AG04450 (cell line): Measurements from ENCODE around the gene CIRBP. TPM values are rescaled to one million over a fixed set of nuclear protein-coding genes. Genes with fewer than 3 reads are reported as not detected.

ENCODE experiments used
- CTCF ChIA-PET: fragments of 300-600, 350-600 bp; formaldehyde crosslinking; extraction: SDS; loops from one replicate; lab custom pipeline; 2022; ENCODE audit warnings: antibody characterized with exemption, inconsistent platforms; lab: Charles Lee
- POLR2A ChIA-PET: fragments of 350-600 bp; formaldehyde crosslinking; extraction: SDS; loops from one replicate; lab custom pipeline; 2021; ENCODE audit warnings: antibody characterized with exemption, inconsistent platforms; lab: Yijun Ruan, JAX
- DNase-seq: peaks from one replicate; pipeline ENCODE4 v3.0.0-alpha.2; 2011; ENCODE audit warnings: low read depth, low spot score
- H3K27ac ChIP-seq: one replicate; pipeline ENCODE4 v1.5.1; 2012; ENCODE audit warnings: low read depth, low read length, control low read depth
- H3K27me3 ChIP-seq: one replicate; pipeline ENCODE4 v1.6.0; 2012; ENCODE audit warnings: low read length; ENCODE audit not compliant: control insufficient read depth, insufficient read depth
- H3K4me3 ChIP-seq: 2 replicates; pipeline ENCODE4 v1.5.1; 2011; ENCODE audit warnings: mild to moderate bottlenecking, low read depth, low read length, control low read depth
- H3K9me3 ChIP-seq: 2 replicates; pipeline ENCODE4 v1.5.1; 2012; ENCODE audit warnings: low read length; ENCODE audit not compliant: control insufficient read depth, insufficient read depth
- CTCF ChIP-seq: IDR thresholded peaks from 2 replicates; pipeline ENCODE4 v1.5.1; 2011; ENCODE audit warnings: low read depth, low read length, control low read depth, inconsistent platforms
- polyA plus RNA-seq: library from polyadenylated mRNA; depleted of rRNA; stranded (reverse); fragments of >200 nt; gene quantifications from 2 replicates; pipeline ENCODE4 v1.2.3, GENCODE V29; 2011

CIRBP gene
- polyA plus RNA-seq, 1 experiment = 269 TPM

GRCh38 chr19:1261538-1261797 is 7.7 kb upstream of the CIRBP start:
- H3K27ac ChIP-seq = peak overlapping the region; percentile 70
- no peaks in the 10 kb centered on the region; the same call in 1 of the 2 replicates for H3K9me3 ChIP-seq
- CTCF ChIA-PET = no interaction called here
- peak; percentile 18; the same call in 1 of the 2 replicates for TF ChIP-seq CTCF
- H3K27me3 ChIP-seq = no peaks in the 10 kb centered on the region
- peak overlapping the region; percentile 66 for H3K4me3 ChIP-seq
- POLR2A ChIA-PET = interaction anchor here (0.6 to 2.9 kb wide), 5 partner anchors 8 to 20 kb away, joined by 3 to 34 read pairs (median 5); partner anchors contain the start of genes ATP5F1D, CIRBP and FAM174C
- DNase-seq = no peak

GRCh38 chr19:1261798-1262622 is 7.1 kb upstream of the CIRBP start:
- no peak for DNase-seq
- CTCF ChIA-PET = interaction anchor here (1.5 kb wide), 1 partner anchor 18 kb away, joined by 6 read pairs; no protein-coding TSS in a partner anchor
- Histone ChIP-seq H3K4me3 (peak overlapping the region; percentile 66), H3K9me3 (no peaks in the 10 kb centered on the region; the same call in 1 of the 2 replicates), H3K27ac (peak overlapping the region; percentile 70), H3K27me3 (no peaks in the 10 kb centered on the region)
- no peak for TF ChIP-seq CTCF
- POLR2A ChIA-PET = interaction anchor here (0.6 to 2.9 kb wide), 5 partner anchors 7 to 21 kb away, joined by 3 to 34 read pairs (median 5); partner anchors contain the start of genes ATP5F1D, CIRBP and FAM174C

DNA sequence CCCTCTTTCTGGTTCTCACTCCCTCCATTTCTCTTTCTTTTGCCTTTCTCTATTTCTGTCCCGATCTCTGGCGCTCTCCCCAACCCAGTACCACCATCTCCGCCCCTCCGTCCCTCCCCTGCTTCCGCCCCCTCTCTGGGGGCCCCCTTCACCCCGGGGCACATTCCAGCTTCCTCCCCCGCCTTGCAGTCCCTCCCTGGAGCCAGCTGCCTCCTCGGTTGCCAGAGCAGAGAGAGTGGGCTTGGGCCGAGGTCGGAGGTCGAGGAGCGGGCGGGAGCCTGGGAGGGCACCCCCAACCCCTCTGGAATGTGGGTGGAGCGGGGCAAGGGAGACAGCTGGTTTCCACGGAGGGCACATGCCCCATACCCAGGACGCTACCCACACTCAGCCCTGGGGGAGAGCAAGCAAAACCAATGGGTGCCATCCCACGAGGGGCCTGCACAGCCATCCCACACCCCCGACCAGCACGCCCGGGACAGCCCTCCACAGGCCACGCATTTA is 6.5 kb upstream of the CIRBP start:
- POLR2A ChIA-PET = interaction anchor here (1.3 to 1.9 kb wide), 2 partner anchors 10 to 21 kb away, joined by 3 to 8 read pairs; partner anchors contain the start of gene ATP5F1D
- Histone ChIP-seq H3K27me3 (no peaks in the 10 kb centered on the region), H3K9me3 (no peaks in the 10 kb centered on the region; the same call in 1 of the 2 replicates), H3K4me3 (no peak overlapping the region), H3K27ac (no peak overlapping the region)
- CTCF ChIA-PET = interaction anchor here (1.5 kb wide), 1 partner anchor 18 kb away, joined by 6 read pairs; no protein-coding TSS in a partner anchor
- no peak for TF ChIP-seq CTCF
- DNase-seq = no peak

DNA sequence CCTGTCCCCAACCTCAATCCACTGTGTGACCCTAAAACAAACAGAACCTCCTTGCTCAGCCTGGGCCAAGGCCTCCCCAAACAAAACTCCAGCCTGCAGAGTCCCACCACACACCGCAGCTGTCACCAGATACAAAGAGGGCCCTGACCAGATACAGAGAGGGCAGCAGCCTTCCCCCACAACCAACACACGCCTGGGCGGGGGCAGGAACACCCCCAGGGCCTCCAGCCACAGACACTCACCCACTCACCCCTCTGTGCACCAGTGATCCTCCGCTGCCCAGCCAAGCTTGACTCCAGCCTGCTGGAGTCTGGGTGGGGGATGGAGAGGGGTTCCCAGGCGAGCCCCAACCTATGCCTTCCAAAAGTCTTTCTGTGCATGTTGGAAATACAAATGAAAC is 5.9 kb upstream of the CIRBP start:
- DNase-seq = no peak
- no peaks in the 10 kb centered on the region; the same call in 1 of the 2 replicates for H3K9me3 ChIP-seq
- no peak overlapping the region for H3K4me3 ChIP-seq
- CTCF ChIA-PET = interaction anchor here (1.5 kb wide), 1 partner anchor 19 kb away, joined by 6 read pairs; no protein-coding TSS in a partner anchor
- POLR2A ChIA-PET = interaction anchor here (1.9 to 7.1 kb wide), 2 partner anchors 9 to 10 kb away, joined by 8 to 241 read pairs; no protein-coding TSS in a partner anchor
- H3K27ac ChIP-seq = peak overlapping the region; percentile 39
- no peaks in the 10 kb centered on the region for H3K27me3 ChIP-seq
- TF ChIP-seq CTCF = no peak
